B cell (primary cell): ENCODE results near the gene ELOVL3.
A peak's percentile ranks its signal among the peaks of the same experiment; 100 is the strongest.

Experiments used
- CTCF ChIP-seq: fragments of 200-600 bp; IDR thresholded peaks from one replicate; pipeline ENCODE4 v1.8.0; 2022; ENCODE audit warnings: antibody characterized with exemption, mild to moderate bottlenecking
- EZH2 ChIP-seq: IDR thresholded peaks from 2 replicates; pipeline ENCODE4 v1.6.1; 2012; ENCODE audit warnings: borderline replicate concordance, low read depth, mild to moderate bottlenecking, moderate library complexity, low read length; ENCODE audit not compliant: insufficient read depth, poor library complexity, severe bottlenecking

GRCh38 chr10:102230264-102230860, 4.3 kb downstream of the ELOVL3 start:
- TF ChIP-seq CTCF (no peak), EZH2 (peak; percentile 80)
